PC-9 (cell line): ENCODE results near the gene PLIN1. TPM values are rescaled to one million over a fixed set of nuclear protein-coding genes. Genes with fewer than 3 reads are reported as not detected.

ENCODE experiments used
- BruUV-seq: library from RNA; stranded (reverse); fragments of 400-500 nt; replicated peaks from 2 replicates; lab custom pipeline; 2021; lab: Mats Ljungman, UMichigan
- CTCF ChIA-PET: fragments of 300-600 bp; sonication (Branson Sonifier 250); formaldehyde crosslinking; loops from one replicate; lab custom pipeline; 2022; ENCODE audit warnings: antibody characterized with exemption; lab: Charles Lee
- POLR2A ChIA-PET: fragments of 300-600 bp; sonication (Branson Sonifier 250); formaldehyde crosslinking; loops from one replicate; lab custom pipeline; 2022; ENCODE audit warnings: antibody characterized with exemption; ENCODE audit not compliant: unreplicated experiment; lab: Charles Lee
- DNase-seq, 2 experiments: peaks; one replicate each; pipeline versions ENCODE4 v3.0.0 to v3.0.0-alpha.2; 2015 to 2022; ENCODE audit warnings: mixed read lengths in 1 of 2
- H2AFZ ChIP-seq: fragments of 200-600 bp; sonication (generic); 2 replicates; pipeline ENCODE4 v1.8.1; 2017; ENCODE audit warnings: antibody characterized with exemption
- H3F3A ChIP-seq: fragments of 200-600 bp; sonication (generic); 2 replicates; pipeline ENCODE4 v1.8.1; 2017; ENCODE audit warnings: antibody characterized with exemption, mild to moderate bottlenecking, low read depth; ENCODE audit not compliant: insufficient read depth
- H3K27ac ChIP-seq: fragments of 200-600 bp; sonication (generic); 2 replicates; pipeline ENCODE4 v1.6.1; 2016; ENCODE audit warnings: mixed run types
- H3K27me3 ChIP-seq: fragments of 200-600 bp; sonication (generic); 2 replicates; pipeline ENCODE4 v1.6.1; 2016; ENCODE audit warnings: low read depth, mixed run types; ENCODE audit not compliant: insufficient read depth
- H3K36me3 ChIP-seq: fragments of 200-600 bp; sonication (generic); 2 replicates; pipeline ENCODE4 v1.6.1; 2016; ENCODE audit warnings: low read depth, mixed run types
- H3K4me1 ChIP-seq: fragments of 200-600 bp; sonication (generic); replicated peaks from 2 replicates; pipeline ENCODE4 v1.6.1; 2016; ENCODE audit warnings: mixed run types; ENCODE audit not compliant: insufficient read depth
- H3K4me2 ChIP-seq: fragments of 200-600 bp; sonication (generic); 2 replicates; pipeline ENCODE4 v1.6.1; 2017; ENCODE audit warnings: mixed run types
- H3K4me3 ChIP-seq: fragments of 200-600 bp; sonication (generic); 2 replicates; pipeline ENCODE4 v1.6.1; 2016; ENCODE audit warnings: mixed run types
- H3K79me2 ChIP-seq: fragments of 200-600 bp; sonication (generic); 2 replicates; pipeline ENCODE4 v1.6.1; 2017; ENCODE audit warnings: low read depth, mixed run types
- H3K9me2 ChIP-seq: fragments of 200-600 bp; sonication (generic); 2 replicates; pipeline ENCODE4 v1.8.1; 2017; ENCODE audit warnings: mild to moderate bottlenecking; ENCODE audit not compliant: insufficient read depth
- H3K9me3 ChIP-seq: fragments of 200-600 bp; sonication (generic); 2 replicates; pipeline ENCODE4 v1.8.1; 2016; ENCODE audit warnings: low read depth; ENCODE audit not compliant: insufficient read depth
- H4K20me1 ChIP-seq: fragments of 200-600 bp; sonication (generic); 2 replicates; pipeline ENCODE4 v1.8.1; 2017; ENCODE audit not compliant: insufficient read depth
- CTCF ChIP-seq: fragments of 200-600 bp; sonication (generic); conservative IDR thresholded peaks from 2 replicates; pipeline ENCODE4 v1.6.1; 2017; ENCODE audit warnings: mixed run types, antibody characterized with exemption, mild to moderate bottlenecking, moderate library complexity
- EZH2 ChIP-seq: fragments of 200-600 bp; sonication (generic); IDR thresholded peaks from 2 replicates; pipeline ENCODE4 v1.8.0; 2017; ENCODE audit warnings: antibody characterized with exemption, low read depth
- intact Hi-C: fragments of 100-400 bp; cut with micrococcal nuclease; formaldehyde crosslinking; loops from one replicate; pipeline ENCODE4 v1.10.0; 2022; ENCODE audit not compliant: unreplicated experiment
- total RNA-seq: library from RNA; stranded (reverse); gene quantifications from 2 replicates; pipeline ENCODE4 v1.2.3, GENCODE V29; 2021

The PLIN1 gene
- total RNA-seq, 1 experiment from 2014 or later, result 1.0 TPM

- no TSS peak for BruUV-seq
- Histone ChIP-seq H3F3A (no peaks in the 10 kb centered on the region), H3K27me3 (no peaks in the 10 kb centered on the region), H3K4me3 (no peak overlapping the region), H3K4me1 (no peaks in the 10 kb centered on the region), H2AFZ (no peak overlapping the region), H3K27ac (no peak overlapping the region), H3K36me3 (no peaks in the 10 kb centered on the region), H3K9me2 (no peaks in the 10 kb centered on the region), H3K9me3 (no peaks in the 10 kb centered on the region), H3K4me2 (no peak overlapping the region), H4K20me1 (no peaks in the 10 kb centered on the region), H3K79me2 (no peaks in the 10 kb centered on the region)
- ChIA-PET POLR2A (no interaction called here), CTCF (no interaction called here)
- no peak for DNase-seq
- TF ChIP-seq EZH2 (no peak), CTCF (no peak)
- intact Hi-C loops, result no loop called here
Observed at GRCh38 chr15:89724621-89725020, 45.5 kb upstream of the PLIN1 start.

- Histone ChIP-seq H3K9me3 (no peaks in the 10 kb centered on the region), H4K20me1 (no peaks in the 10 kb centered on the region), H3K79me2 (no peaks in the 10 kb centered on the region), H3K27ac (no peak overlapping the region), H3K27me3 (no peaks in the 10 kb centered on the region), H3K4me2 (no peak overlapping the region), H3K4me3 (no peak overlapping the region), H3K36me3 (no peaks in the 10 kb centered on the region), H2AFZ (no peak overlapping the region), H3K9me2 (no peaks in the 10 kb centered on the region), H3K4me1 (no peaks in the 10 kb centered on the region), H3F3A (no peaks in the 10 kb centered on the region)
- BruUV-seq, result no TSS peak
- intact Hi-C loops, result no loop called here
- no peak for DNase-seq
- CTCF ChIA-PET, result no interaction called here
- POLR2A ChIA-PET, result no interaction called here
- TF ChIP-seq CTCF (no peak), EZH2 (no peak)
Observed at GRCh38 chr15:89723031-89723430, 43.9 kb upstream of the PLIN1 start.

DNA sequence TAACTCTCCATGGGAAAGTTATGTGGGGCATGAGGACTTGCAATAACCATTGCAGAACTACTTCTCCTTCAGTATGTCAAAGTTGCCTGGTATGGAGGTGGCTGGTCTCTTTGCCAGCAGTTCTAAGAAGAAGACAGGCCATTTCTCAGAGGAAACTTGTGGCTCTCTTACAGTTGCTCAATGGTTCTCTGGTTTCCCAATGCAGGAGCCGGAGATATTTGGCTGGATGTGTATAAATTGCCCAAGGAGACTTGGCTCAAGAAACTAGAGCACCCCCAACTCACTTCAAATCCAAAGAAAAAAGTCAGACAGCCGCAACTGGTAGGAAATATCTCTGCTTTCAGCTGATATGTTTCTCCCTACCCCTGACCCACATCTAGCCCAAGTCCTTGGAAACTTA lies 35.6 kb upstream of the PLIN1 start:
- H3K27me3 ChIP-seq, result no peaks in the 10 kb centered on the region
- H3K79me2 ChIP-seq, result no peaks in the 10 kb centered on the region
- DNase-seq, result no peak
- H3F3A ChIP-seq, result no peaks in the 10 kb centered on the region
- ChIA-PET CTCF (no interaction called here), POLR2A (no interaction called here)
- no peaks in the 10 kb centered on the region for H3K9me2 ChIP-seq
- BruUV-seq, result no TSS peak
- H3K4me1 ChIP-seq, result no peaks in the 10 kb centered on the region
- TF ChIP-seq CTCF, result no peak
- H3K27ac ChIP-seq, result no peak overlapping the region
- no peaks in the 10 kb centered on the region for H4K20me1 ChIP-seq
- H3K4me3 ChIP-seq, result no peak overlapping the region
- no peak overlapping the region for H3K4me2 ChIP-seq
- H2AFZ ChIP-seq, result no peak overlapping the region
- H3K36me3 ChIP-seq, result no peaks in the 10 kb centered on the region
- intact Hi-C loops, result no loop called here
- H3K9me3 ChIP-seq, result no peaks in the 10 kb centered on the region
